Skeletal muscle satellite cell (primary cell): ENCODE measurements around the gene AHI1. TPM values are rescaled to one million over a fixed set of nuclear protein-coding genes. Genes with fewer than 3 reads are reported as not detected.

Experiments
- small RNA-seq: library from RNA; depleted of rRNA; stranded (forward); fragments of <200 nt; gene quantifications from one replicate; pipeline ENCODE3, GENCODE V24; 2012

AHI1 gene

Small RNAs within 50 kb of the gene (small RNA-seq; reads per million reads assigned to genes)
- gene MIR548A2: not detected
- gene RF00019: not detected
